Omental fat pad (tissue), 4 donors: ENCODE measurements around the gene UNC93B1. TPM values are rescaled to one million over a fixed set of nuclear protein-coding genes. Genes with fewer than 3 reads are reported as not detected.

Experiments used
- ATAC-seq: fragments of 150-250 bp; one replicate; pipeline ENCODE4 v1.9.1; 2016; ENCODE audit warnings: mild to moderate bottlenecking, moderate library complexity; ENCODE audit not compliant: low FRiP score
- DNase-seq: peaks from one replicate; pipeline ENCODE4 v3.0.0-alpha.2; 2019; ENCODE audit warnings: low spot score
- total RNA-seq, 4 donors: library from RNA; depleted of rRNA; stranded (reverse); fragments of >200 nt; gene quantifications; one replicate each; pipeline ENCODE4 v1.1.0, GENCODE V29; 2016
- TF ChIP-seq, protein P1 (sequence below), 3 donors: fragments of 450-650 bp; IDR thresholded peaks; one replicate each; pipeline ENCODE4 v1.5.1; 2016 to 2017; ENCODE audit warnings: antibody characterized with exemption in 3 of 3, mild to moderate bottlenecking in 3 of 3, moderate library complexity in 2 of 3

Gene UNC93B1
- total RNA-seq, 4 donors from 2014 or later = 33.5 to 63.8 (median 51.4) TPM

- TF ChIP-seq, protein P1, sequence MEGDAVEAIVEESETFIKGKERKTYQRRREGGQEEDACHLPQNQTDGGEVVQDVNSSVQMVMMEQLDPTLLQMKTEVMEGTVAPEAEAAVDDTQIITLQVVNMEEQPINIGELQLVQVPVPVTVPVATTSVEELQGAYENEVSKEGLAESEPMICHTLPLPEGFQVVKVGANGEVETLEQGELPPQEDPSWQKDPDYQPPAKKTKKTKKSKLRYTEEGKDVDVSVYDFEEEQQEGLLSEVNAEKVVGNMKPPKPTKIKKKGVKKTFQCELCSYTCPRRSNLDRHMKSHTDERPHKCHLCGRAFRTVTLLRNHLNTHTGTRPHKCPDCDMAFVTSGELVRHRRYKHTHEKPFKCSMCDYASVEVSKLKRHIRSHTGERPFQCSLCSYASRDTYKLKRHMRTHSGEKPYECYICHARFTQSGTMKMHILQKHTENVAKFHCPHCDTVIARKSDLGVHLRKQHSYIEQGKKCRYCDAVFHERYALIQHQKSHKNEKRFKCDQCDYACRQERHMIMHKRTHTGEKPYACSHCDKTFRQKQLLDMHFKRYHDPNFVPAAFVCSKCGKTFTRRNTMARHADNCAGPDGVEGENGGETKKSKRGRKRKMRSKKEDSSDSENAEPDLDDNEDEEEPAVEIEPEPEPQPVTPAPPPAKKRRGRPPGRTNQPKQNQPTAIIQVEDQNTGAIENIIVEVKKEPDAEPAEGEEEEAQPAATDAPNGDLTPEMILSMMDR (IDR thresholded peaks at IDR 0.05) = no peak
- ATAC-seq (no peak), DNase-seq (no peak)
Measured at GRCh38 chr11:68016904-68017817, 13.3 kb upstream of the UNC93B1 start.

- DNase-seq = no peak
- ATAC-seq = no peak
- TF ChIP-seq, protein P1 (IDR thresholded peaks at IDR 0.05) = no peak
Measured at GRCh38 chr11:68016161-68016903, 12.4 kb upstream of the UNC93B1 start.

- ATAC-seq (no peak), DNase-seq (no peak)
- TF ChIP-seq, protein P1 (IDR thresholded peaks at IDR 0.05) = no peak
Measured at GRCh38 chr11:68015467-68015866, 11.6 kb upstream of the UNC93B1 start.

GRCh38 chr11:68014947-68015447 lies 11.1 kb upstream of the UNC93B1 start:
- DNase-seq (no peak), ATAC-seq (no peak)
- TF ChIP-seq, protein P1 (IDR thresholded peaks at IDR 0.05) = no peak

GRCh38 chr11:68014157-68014946 lies 10.5 kb upstream of the UNC93B1 start:
- TF ChIP-seq, protein P1 (IDR thresholded peaks at IDR 0.05) = no peak
- ATAC-seq (peak; percentile 49), DNase-seq (no peak)

GRCh38 chr11:68013611-68014156 lies 9.8 kb upstream of the UNC93B1 start:
- ATAC-seq (no peak), DNase-seq (no peak)
- TF ChIP-seq, protein P1 (IDR thresholded peaks at IDR 0.05) = no peak
